ENCODE data around the gene GSE1. TPM values are rescaled to one million over a fixed set of nuclear protein-coding genes. Genes with fewer than 3 reads are reported as not detected.

GSE1 gene
- total and polyA plus RNA-seq, 8 donors, result 84.8 to 148 (median 112) TPM

GRCh38 chr16:85571813-85572619 lies 41.1 kb upstream of the GSE1 start:
- no peak for TF ChIP-seq CTCF (IDR thresholded peaks at IDR 0.05)
- H3K27ac ChIP-seq, result peak overlapping the region in 1 of 2 donors; percentile 63
- ATAC-seq (no peak), DNase-seq (peak in 2 of 4 donors; percentile 62 to 77)
- H3K9me3 ChIP-seq, result no peaks in the 10 kb centered on the region
- peaks cover 63 to 96% of the 10 kb centered on the region in 2 donors for H3K4me1 ChIP-seq
- no peaks in the 10 kb centered on the region for H3K36me3 ChIP-seq
- H3K4me3 ChIP-seq, result no peak overlapping the region
- intact Hi-C loops (cut with DNase I), result no loop called here
- no peaks in the 10 kb centered on the region for H3K27me3 ChIP-seq

- Histone ChIP-seq H3K9me3 (no peaks in the 10 kb centered on the region), H3K4me1 (peaks cover 62 to 96% of the 10 kb centered on the region in 2 donors), H3K27me3 (no peaks in the 10 kb centered on the region), H3K36me3 (no peaks in the 10 kb centered on the region), H3K4me3 (no peak overlapping the region), H3K27ac (peak overlapping the region; percentile 50 to 61)
- intact Hi-C loops (cut with DNase I), result no loop called here
- TF ChIP-seq CTCF (IDR thresholded peaks at IDR 0.05), result no peak
- peak in 1 of 4 donors; percentile 34 for DNase-seq
- no peak for ATAC-seq
Observed at GRCh38 chr16:85573045-85573695, 40.0 kb upstream of the GSE1 start.

- no peaks in the 10 kb centered on the region for H3K36me3 ChIP-seq
- no peaks in the 10 kb centered on the region for H3K27me3 ChIP-seq
- no peak overlapping the region for H3K4me3 ChIP-seq
- ATAC-seq (no peak), DNase-seq (peak in 3 of 4 donors; percentile 49 to 90 (median 75))
- TF ChIP-seq CTCF (IDR thresholded peaks at IDR 0.05), result no peak
- intact Hi-C loops (cut with DNase I), result no loop called here
- peaks cover 55 to 96% of the 10 kb centered on the region in 2 donors for H3K4me1 ChIP-seq
- no peaks in the 10 kb centered on the region for H3K9me3 ChIP-seq
- H3K27ac ChIP-seq, result peak overlapping the region; percentile 50 to 61
Observed at GRCh38 chr16:85573696-85574641, 39.2 kb upstream of the GSE1 start.

- H3K27me3 ChIP-seq, result no peaks in the 10 kb centered on the region
- H3K36me3 ChIP-seq, result no peaks in the 10 kb centered on the region
- DNase-seq, result no peak
- H3K4me1 ChIP-seq, result peaks cover 55 to 96% of the 10 kb centered on the region in 2 donors
- TF ChIP-seq CTCF (IDR thresholded peaks at IDR 0.05), result no peak
- intact Hi-C loops (cut with DNase I), result no loop called here
- peak overlapping the region; percentile 50 to 61 for H3K27ac ChIP-seq
- no peak overlapping the region for H3K4me3 ChIP-seq
- no peaks in the 10 kb centered on the region for H3K9me3 ChIP-seq
- ATAC-seq, result no peak
Observed at GRCh38 chr16:85574672-85575475, 38.2 kb upstream of the GSE1 start.

Data from left lung (tissue), 10 donors.